ENCODE results near the gene SMPD3. TPM values are rescaled to one million over a fixed set of nuclear protein-coding genes. Genes with fewer than 3 reads are reported as not detected.

Gene SMPD3
- total and polyA plus RNA-seq, 2 of the 8 experiments (the other 6 are each of a cell fraction or from before 2014, with no cell fraction given) = 0.39 to 1.3 TPM

- TF ChIP-seq, protein P1, sequence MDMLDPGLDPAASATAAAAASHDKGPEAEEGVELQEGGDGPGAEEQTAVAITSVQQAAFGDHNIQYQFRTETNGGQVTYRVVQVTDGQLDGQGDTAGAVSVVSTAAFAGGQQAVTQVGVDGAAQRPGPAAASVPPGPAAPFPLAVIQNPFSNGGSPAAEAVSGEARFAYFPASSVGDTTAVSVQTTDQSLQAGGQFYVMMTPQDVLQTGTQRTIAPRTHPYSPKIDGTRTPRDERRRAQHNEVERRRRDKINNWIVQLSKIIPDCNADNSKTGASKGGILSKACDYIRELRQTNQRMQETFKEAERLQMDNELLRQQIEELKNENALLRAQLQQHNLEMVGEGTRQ (IDR thresholded peaks at IDR 0.05; ENCODE audit: low read length) = no peak
- no peak for TF ChIP-seq SAP30 (IDR thresholded peaks at IDR 0.05; ENCODE audit: insufficient read depth, insufficient replicate concordance, low read length)
- no peak for TF ChIP-seq BACH1 (IDR thresholded peaks at IDR 0.05; ENCODE audit: low read length)
- no peak for TF ChIP-seq ATF2 (IDR thresholded peaks at IDR 0.05; ENCODE audit: low read length)
These were observed 101.3 kb downstream of the SMPD3 start (continued) for GRCh38 chr16:68346892-68347480.
